Keratinocyte (primary cell): ENCODE measurements around the gene ZIC3. TPM values are rescaled to one million over a fixed set of nuclear protein-coding genes. Genes with fewer than 3 reads are reported as not detected.
A peak's percentile ranks its signal among the peaks of the same experiment; 100 is the strongest.

Experiments used
- DNase-seq: peaks from one replicate; pipeline ENCODE4 v3.0.0-alpha.2; 2011; ENCODE audit warnings: low read depth, missing footprints, low spot score
- FAIRE-seq: peaks from 2 replicates; lab custom pipeline; 2011; peaks lifted over from hg19 to GRCh38; lab: Jason Lieb, UNC
- H2AFZ ChIP-seq: 2 replicates; pipeline ENCODE4 v1.6.0; 2012; ENCODE audit warnings: low read length, control low read depth, inconsistent platforms; ENCODE audit not compliant: control insufficient read depth
- H3K27ac ChIP-seq: 2 replicates; pipeline ENCODE4 v1.5.1; 2011; ENCODE audit warnings: low read length; ENCODE audit not compliant: control insufficient read depth, insufficient read depth
- H3K27me3 ChIP-seq: 3 replicates; pipeline ENCODE4 v1.6.0; 2011; ENCODE audit warnings: low read length; ENCODE audit not compliant: control insufficient read depth, insufficient read depth; ENCODE audit errors: extremely low read depth
- H3K36me3 ChIP-seq, 2 experiments: 2 replicates in 1 of 2; 3 replicates in 1 of 2; pipeline ENCODE4 v1.5.1; 2011; ENCODE audit warnings: low read length in 2 of 2, mild to moderate bottlenecking in 1 of 2; ENCODE audit not compliant: control insufficient read depth in 2 of 2, insufficient read depth in 2 of 2; ENCODE audit errors: extremely low read depth in 1 of 2
- H3K4me1 ChIP-seq: 3 replicates; pipeline ENCODE4 v1.5.1; 2011; ENCODE audit warnings: low read length; ENCODE audit not compliant: control insufficient read depth, insufficient read depth; ENCODE audit errors: extremely low read depth
- H3K4me2 ChIP-seq: 3 replicates; pipeline ENCODE4 v1.6.0; 2011; ENCODE audit warnings: low read depth, low read length; ENCODE audit not compliant: control insufficient read depth, insufficient read depth; ENCODE audit errors: extremely low read depth
- H3K4me3 ChIP-seq, 3 experiments: fragments of 200-600 bp in 1 of 3; sonication (generic) in 1 of 3; 2 replicates in 2 of 3; 3 replicates in 1 of 3; pipeline ENCODE4 v1.5.1; 2011 to 2016; ENCODE audit warnings: low read length in 3 of 3, mild to moderate bottlenecking in 3 of 3, control low read depth in 2 of 3, inconsistent platforms in 1 of 3, low read depth in 1 of 3, mixed read lengths in 1 of 3, mixed run types in 1 of 3, moderate library complexity in 1 of 3; ENCODE audit not compliant: control insufficient read depth in 2 of 3, insufficient read depth in 2 of 3; ENCODE audit errors: extremely low read depth in 1 of 3
- H3K79me2 ChIP-seq: 2 replicates; pipeline ENCODE4 v1.6.0; 2012; ENCODE audit warnings: low read length; ENCODE audit not compliant: control insufficient read depth, insufficient read depth
- H3K9ac ChIP-seq: 3 replicates; pipeline ENCODE4 v1.6.0; 2011; ENCODE audit warnings: low read length; ENCODE audit not compliant: control insufficient read depth, insufficient read depth; ENCODE audit errors: extremely low read depth
- H3K9me1 ChIP-seq: 3 replicates; pipeline ENCODE4 v1.6.0; 2011; ENCODE audit warnings: low read length; ENCODE audit not compliant: control insufficient read depth, insufficient read depth; ENCODE audit errors: extremely low read depth
- H3K9me3 ChIP-seq: 2 replicates; pipeline ENCODE4 v1.5.1; 2012; ENCODE audit warnings: low read depth, low read length; ENCODE audit not compliant: control insufficient read depth
- H4K20me1 ChIP-seq: 3 replicates; pipeline ENCODE4 v1.6.0; 2011; ENCODE audit warnings: low read length; ENCODE audit not compliant: control insufficient read depth, insufficient read depth; ENCODE audit errors: extremely low read depth
- EZH2 ChIP-seq: IDR thresholded peaks from one replicate; pipeline ENCODE4 v1.6.1; 2012; ENCODE audit warnings: inconsistent platforms, mild to moderate bottlenecking, low read length, moderate library complexity
- dilution Hi-C: fragments of 300-500 bp; cut with MboI; formaldehyde crosslinking; loops from one replicate; pipeline ENCODE4 v1.7.0; 2020; ENCODE audit warnings: low sequenced_read_pairs; ENCODE audit not compliant: extremely low pct_ligation_motif_present
- polyA plus RNA-seq, 5 experiments: library from polyadenylated mRNA; depleted of rRNA in 3 of 5; stranded (reverse) in 3 of 5; stranded (forward) in 1 of 5; unstranded in 1 of 5; fragments of >200 nt; gene quantifications; 1 replicate in 1 of 5; 2 replicates in 3 of 5; 3 replicates in 1 of 5; pipeline versions ENCODE4 v1.2.1 to v1.2.3, GENCODE V29; 2011 to 2012; ENCODE audit warnings: missing spikeins in 2 of 5, low read depth in 1 of 5, low replicate concordance in 1 of 5
- TF ChIP-seq, protein P1 (sequence below), 3 experiments: IDR thresholded peaks in 1 of 3; conservative IDR thresholded peaks in 1 of 3; optimal IDR thresholded peaks in 1 of 3; 2 replicates in 2 of 3; 3 replicates in 1 of 3; pipeline versions ENCODE3 to v1.5.1; 2011; ENCODE audit warnings: low read length in 3 of 3, mild to moderate bottlenecking in 3 of 3, moderate library complexity in 2 of 3, control low read depth in 1 of 3, inconsistent platforms in 1 of 3; ENCODE audit not compliant: insufficient read depth in 2 of 3; ENCODE audit errors: extremely low read depth in 1 of 3

Gene ZIC3
- polyA plus RNA-seq, 1 donor (not counting 4 experiments of a cell fraction or from before 2014, with no cell fraction given): not detected

GRCh38 chrX:137569470-137569891, 3.6 kb downstream of the ZIC3 start:
- no peak overlapping the region for H3K27ac ChIP-seq
- H4K20me1 ChIP-seq: no peaks in the 10 kb centered on the region
- H3K9me1 ChIP-seq: no peaks in the 10 kb centered on the region
- no peak for DNase-seq
- no peak for FAIRE-seq
- H2AFZ ChIP-seq: no peak overlapping the region
- no peaks in the 10 kb centered on the region for H3K79me2 ChIP-seq
- H3K27me3 ChIP-seq: peaks cover 64% of the 10 kb centered on the region
- no peak overlapping the region for H3K4me3 ChIP-seq
- H3K9ac ChIP-seq: no peak overlapping the region
- H3K9me3 ChIP-seq: peaks cover 4% of the 10 kb centered on the region
- H3K4me1 ChIP-seq: no peaks in the 10 kb centered on the region
- TF ChIP-seq, protein P1, sequence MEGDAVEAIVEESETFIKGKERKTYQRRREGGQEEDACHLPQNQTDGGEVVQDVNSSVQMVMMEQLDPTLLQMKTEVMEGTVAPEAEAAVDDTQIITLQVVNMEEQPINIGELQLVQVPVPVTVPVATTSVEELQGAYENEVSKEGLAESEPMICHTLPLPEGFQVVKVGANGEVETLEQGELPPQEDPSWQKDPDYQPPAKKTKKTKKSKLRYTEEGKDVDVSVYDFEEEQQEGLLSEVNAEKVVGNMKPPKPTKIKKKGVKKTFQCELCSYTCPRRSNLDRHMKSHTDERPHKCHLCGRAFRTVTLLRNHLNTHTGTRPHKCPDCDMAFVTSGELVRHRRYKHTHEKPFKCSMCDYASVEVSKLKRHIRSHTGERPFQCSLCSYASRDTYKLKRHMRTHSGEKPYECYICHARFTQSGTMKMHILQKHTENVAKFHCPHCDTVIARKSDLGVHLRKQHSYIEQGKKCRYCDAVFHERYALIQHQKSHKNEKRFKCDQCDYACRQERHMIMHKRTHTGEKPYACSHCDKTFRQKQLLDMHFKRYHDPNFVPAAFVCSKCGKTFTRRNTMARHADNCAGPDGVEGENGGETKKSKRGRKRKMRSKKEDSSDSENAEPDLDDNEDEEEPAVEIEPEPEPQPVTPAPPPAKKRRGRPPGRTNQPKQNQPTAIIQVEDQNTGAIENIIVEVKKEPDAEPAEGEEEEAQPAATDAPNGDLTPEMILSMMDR (optimal IDR thresholded peaks at IDR 0.05 in 1 of 3, IDR thresholded peaks at IDR 0.05 in 1 of 3, conservative IDR thresholded peaks at IDR 0.05 in 1 of 3; ENCODE audit: extremely low read depth in 1 of 3, insufficient read depth in 2 of 3, low read length in 3 of 3): no peak
- dilution Hi-C loops: no loop called here
- H3K4me2 ChIP-seq: no peak overlapping the region
- no peaks in the 10 kb centered on the region for H3K36me3 ChIP-seq

DNA sequence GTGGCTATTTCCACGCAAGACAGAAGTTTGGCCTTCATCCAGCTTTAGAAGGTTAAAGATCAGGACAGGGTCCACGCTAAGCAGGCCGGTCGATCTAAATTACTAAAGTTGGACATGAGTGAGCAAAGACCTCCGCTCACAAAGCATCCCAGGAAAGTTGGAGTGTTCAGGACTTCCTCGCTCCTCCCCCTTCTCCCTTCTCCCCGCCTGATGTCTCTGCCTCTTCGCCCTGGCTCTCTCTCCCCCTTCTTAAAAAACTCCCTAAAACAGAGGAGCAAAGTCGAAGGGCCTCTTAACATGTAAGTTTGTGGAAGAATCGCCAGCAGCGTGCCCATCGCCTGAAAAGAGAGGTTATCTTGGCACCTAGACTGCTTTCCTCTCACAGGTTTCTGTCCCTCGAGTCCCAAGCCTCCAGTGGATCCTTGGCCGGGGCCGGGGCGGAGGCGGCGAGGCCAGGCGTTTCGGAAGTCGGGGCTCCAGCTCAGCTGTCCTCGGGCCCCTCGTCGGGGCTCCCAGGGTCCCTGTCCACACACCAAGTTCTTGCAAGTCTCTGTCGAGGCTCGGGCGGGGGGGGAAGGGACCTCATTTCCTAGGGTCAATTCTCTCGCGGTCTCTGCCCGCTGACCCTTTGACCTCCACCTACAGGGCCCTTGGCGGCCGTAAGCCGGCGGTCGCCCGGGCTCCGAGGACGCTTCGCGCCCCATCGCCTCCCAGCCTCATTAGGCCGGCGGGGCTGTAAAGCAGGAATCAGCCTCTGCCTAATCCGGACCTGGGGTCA, 7.6 kb downstream of the ZIC3 start:
- no peak for FAIRE-seq
- Histone ChIP-seq H3K9me3 (no peaks in the 10 kb centered on the region), H3K9me1 (no peaks in the 10 kb centered on the region), H3K9ac (no peak overlapping the region), H2AFZ (no peak overlapping the region), H4K20me1 (no peaks in the 10 kb centered on the region), H3K4me1 (no peaks in the 10 kb centered on the region), H3K36me3 (no peaks in the 10 kb centered on the region), H3K27me3 (peaks cover 40% of the 10 kb centered on the region), H3K4me3 (no peak overlapping the region), H3K4me2 (no peak overlapping the region), H3K79me2 (no peaks in the 10 kb centered on the region), H3K27ac (no peak overlapping the region)
- DNase-seq: no peak
- TF ChIP-seq, protein P1 (optimal IDR thresholded peaks at IDR 0.05 in 1 of 3, IDR thresholded peaks at IDR 0.05 in 1 of 3, conservative IDR thresholded peaks at IDR 0.05 in 1 of 3; ENCODE audit: extremely low read depth in 1 of 3, insufficient read depth in 2 of 3, low read length in 3 of 3): no peak
- peak; percentile 46 for TF ChIP-seq EZH2
- dilution Hi-C loops: no loop called here
